Measurements from ENCODE around the gene KRTAP9-3.

GRCh38 chr17:41231731-41232130 is 518 bp upstream of the KRTAP9-3 start:
- TF ChIP-seq CTCF (IDR thresholded peaks at IDR 0.05) (no peak), POLR2A (IDR thresholded peaks at IDR 0.05) (no peak)

All from tibial nerve (tissue), 3 donors.